Heart left ventricle (tissue), 16 donors: ENCODE results near the gene APRT. TPM values are rescaled to one million over a fixed set of nuclear protein-coding genes. Genes with fewer than 3 reads are reported as not detected.
A peak's percentile ranks its signal among the peaks of the same experiment; 100 is the strongest.

ENCODE experiments used
- ATAC-seq, 4 donors: fragments of 200-7000 bp; cut with Tn5 transposase; one replicate each; pipeline ENCODE4 v1.9.1; 2020 to 2022; ENCODE audit warnings: moderate library complexity in 4 of 4, mild to moderate bottlenecking in 3 of 4, moderate number of reproducible peaks in 1 of 4
- DNase-seq, 5 donors: peaks; one replicate each; pipeline ENCODE4 v3.0.0-alpha.2; 2020
- H3K27ac ChIP-seq, 12 donors: fragments of 200-600 bp; sonication (generic) in 4 of 12; one replicate each; pipeline versions ENCODE4 v1.5.0 to v1.8.0; 2016 to 2022; ENCODE audit warnings: mild to moderate bottlenecking in 2 of 12
- H3K27me3 ChIP-seq, 9 donors: fragments of 200-600 bp; sonication (generic) in 2 of 9; one replicate each; pipeline versions ENCODE4 v1.5.1 to v1.8.0; 2016 to 2022; ENCODE audit warnings: mild to moderate bottlenecking in 3 of 9
- H3K36me3 ChIP-seq, 9 donors: fragments of 200-600 bp; sonication (generic) in 2 of 9; one replicate each; pipeline versions ENCODE4 v1.5.0 to v1.8.0; 2018 to 2022; ENCODE audit warnings: mild to moderate bottlenecking in 2 of 9
- H3K4me1 ChIP-seq, 12 donors: fragments of 200-600 bp; sonication (generic) in 4 of 12; one replicate each; pipeline versions ENCODE4 v1.5.0 to v1.8.0; 2016 to 2022; ENCODE audit warnings: mild to moderate bottlenecking in 3 of 12
- H3K4me3 ChIP-seq, 12 donors: fragments of 200-600 bp; sonication (generic) in 4 of 12; one replicate each; pipeline versions ENCODE4 v1.5.0 to v1.8.0; 2017 to 2022; ENCODE audit warnings: mild to moderate bottlenecking in 9 of 12, moderate library complexity in 4 of 12
- H3K9me3 ChIP-seq, 12 donors: fragments of 200-600 bp; sonication (generic) in 4 of 12; one replicate each; pipeline versions ENCODE4 v1.5.0 to v1.8.0; 2016 to 2022; ENCODE audit warnings: mild to moderate bottlenecking in 1 of 12
- POLR2A ChIP-seq, 2 donors: fragments of 450-650 bp; IDR thresholded peaks; one replicate each; pipeline ENCODE4 v1.6.1; 2017; ENCODE audit warnings: antibody characterized with exemption in 2 of 2, mild to moderate bottlenecking in 2 of 2, moderate library complexity in 2 of 2
- WGBS, 4 donors: extraction: QIAGEN DNeasy Blood & Tissue Kit in 2 of 4; methylation state at CpG; one replicate each; pipeline versions ENCODE4 v1.1.5 to v1.1.7; 2013 to 2018; 5-methylcytosine and 5-hydroxymethylcytosine counted together
- intact Hi-C, 10 donors: fragments of 100-400 bp; cut with DNase I; formaldehyde crosslinking; loops; one replicate each; pipeline versions ENCODE4 v1.11.1 to v1.14.2; 2022
- polyA plus RNA-seq, 2 donors: library from polyadenylated mRNA; stranded (reverse); fragments of 200-250 nt; gene quantifications; one replicate each; pipeline ENCODE4 v1.2.3, GENCODE V29; 2013
- total RNA-seq, 9 donors: library from RNA; depleted of rRNA in 2 of 9; stranded (reverse); fragments of >200 nt in 2 of 9; fragmentation: NEBNext Ultra II Directional in 3 of 9; extraction: Animal tissue kit (Norgen Biotek cat#: 25700) in 3 of 9; gene quantifications; one replicate each; pipeline versions ENCODE4 v1.1.0 to v1.2.4, GENCODE V29; 2016 to 2023
- TF ChIP-seq, protein P1 (sequence below), 12 donors: fragments of 200-600 bp; sonication (generic) in 4 of 12; IDR thresholded peaks; one replicate each; pipeline versions ENCODE4 v1.5.0 to v1.8.0; 2018 to 2022; ENCODE audit warnings: antibody characterized with exemption in 12 of 12, mild to moderate bottlenecking in 5 of 12
- donor health status: ischemic (EF 13 %, LVEDD 7.1; RV severe dilation, severe dysfunction).
- donor health status: healthy with polysubstance abuse.
- donor health status: DM: no; HTN: yes; CAD: no.
- donor health status: DM: no; HTN: no; CAD: no.
- donor health status: ischemic (EF 25% LVEDD 6.9; RV normal size, moderate dysfunction).
- donor health status: ischemic (EF 25% LVEDD 5.7; RV mildly dilated, moderate dysfunction).
- donor health status: healthy.
- donor health status: DM: yes; HTN: yes; CAD: no.
- donor health status: ischemic (EF 35%, LVEDD 5.7; RV mildly dilated, moderate dysfunction).
- donor health status: nonischemic (EF 11% LVEDD 7.7; RV severe dilation, severe dysfunction).
- donor health status: DM: yes; HTN: yes; CAD: no.
- donor health status: PGD.
- donor health status: ischemic (EF 29% LVEDD 5.4; RV normal size, mild dysfunction).
- donor health status: nonischemic (EF 23%, LVEDD 6.1; RV moderate dilation, normal function).

Gene APRT
- total and polyA plus RNA-seq, 11 donors = 26.6 to 129 (median 45.9) TPM

- 47 to 57% (median 51%) methylated on average over 7 to 12 of the region's 12 CpGs for WGBS, 4 donors
- H3K4me3 ChIP-seq = peak overlapping the region in 11 of 12 donors; percentile 57 to 88 (median 78)
Observed at GRCh38 chr16:88810166-88810911, 1.4 kb downstream of the APRT start.

DNA sequence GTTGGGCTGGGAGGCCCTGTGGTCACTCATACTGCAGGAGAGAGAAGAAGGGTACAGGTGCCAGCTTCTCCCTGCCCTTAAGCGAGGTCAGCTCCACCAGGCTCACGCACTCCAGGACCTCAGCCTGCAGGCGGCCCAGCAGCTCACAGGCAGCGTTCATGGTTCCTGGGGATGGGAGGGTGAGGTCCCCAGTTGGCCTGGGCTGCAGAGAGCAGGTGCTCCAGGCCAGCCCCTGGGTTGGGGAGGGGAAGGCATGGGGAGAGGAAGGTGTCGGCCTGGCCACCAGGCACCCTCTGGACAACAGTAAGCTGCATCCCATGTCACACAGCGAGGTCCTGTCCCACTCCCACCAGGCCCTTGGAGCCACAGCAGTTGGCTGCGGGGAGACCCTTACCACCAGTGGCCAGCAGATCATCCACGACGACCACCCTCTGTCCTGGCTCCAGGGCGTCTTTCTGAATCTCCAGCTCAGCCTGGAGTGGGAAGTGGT is 2.0 kb downstream of the APRT start:
- intact Hi-C loops = loop anchor here in 8 of 10 donors (5.0 to 10.0 kb wide), 10 partner anchors 48 to 405 kb away; partner anchors contain the start of genes ACSF3 (in 3 of the 8), GALNS (in 1 of the 8), PABPN1L (in 1 of the 8) and TRAPPC2L (in 1 of the 8)
- peak overlapping the region in 1 of 12 donors; percentile 88 for H3K4me3 ChIP-seq
- H3K27me3 ChIP-seq = no peaks in the 10 kb centered on the region
- peak overlapping the region in 1 of 12 donors; percentile 91 for H3K27ac ChIP-seq
- peaks cover 0 to 47% (median 24%) of the 10 kb centered on the region in 12 donors for H3K4me1 ChIP-seq
- ATAC-seq = no peak
- WGBS, 4 donors = 85 to 89% (median 86%) methylated on average over 10 of the region's 10 CpGs
- peaks cover 0 to 28% (median 4%) of the 10 kb centered on the region in 9 donors for H3K36me3 ChIP-seq
- DNase-seq = peak in 1 of 5 donors; percentile 23
- TF ChIP-seq POLR2A (IDR thresholded peaks at IDR 0.05) = no peak
- TF ChIP-seq, protein P1, sequence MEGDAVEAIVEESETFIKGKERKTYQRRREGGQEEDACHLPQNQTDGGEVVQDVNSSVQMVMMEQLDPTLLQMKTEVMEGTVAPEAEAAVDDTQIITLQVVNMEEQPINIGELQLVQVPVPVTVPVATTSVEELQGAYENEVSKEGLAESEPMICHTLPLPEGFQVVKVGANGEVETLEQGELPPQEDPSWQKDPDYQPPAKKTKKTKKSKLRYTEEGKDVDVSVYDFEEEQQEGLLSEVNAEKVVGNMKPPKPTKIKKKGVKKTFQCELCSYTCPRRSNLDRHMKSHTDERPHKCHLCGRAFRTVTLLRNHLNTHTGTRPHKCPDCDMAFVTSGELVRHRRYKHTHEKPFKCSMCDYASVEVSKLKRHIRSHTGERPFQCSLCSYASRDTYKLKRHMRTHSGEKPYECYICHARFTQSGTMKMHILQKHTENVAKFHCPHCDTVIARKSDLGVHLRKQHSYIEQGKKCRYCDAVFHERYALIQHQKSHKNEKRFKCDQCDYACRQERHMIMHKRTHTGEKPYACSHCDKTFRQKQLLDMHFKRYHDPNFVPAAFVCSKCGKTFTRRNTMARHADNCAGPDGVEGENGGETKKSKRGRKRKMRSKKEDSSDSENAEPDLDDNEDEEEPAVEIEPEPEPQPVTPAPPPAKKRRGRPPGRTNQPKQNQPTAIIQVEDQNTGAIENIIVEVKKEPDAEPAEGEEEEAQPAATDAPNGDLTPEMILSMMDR (IDR thresholded peaks at IDR 0.05) = no peak
- H3K9me3 ChIP-seq = no peaks in the 10 kb centered on the region

More at GRCh38 chr16:88810166-88810911, 1.4 kb downstream of the APRT start:
- peaks cover 0 to 28% (median 4%) of the 10 kb centered on the region in 9 donors for H3K36me3 ChIP-seq
- DNase-seq (peak in 1 of 5 donors; percentile 31), ATAC-seq (no peak)
- H3K27me3 ChIP-seq = no peaks in the 10 kb centered on the region
- intact Hi-C loops = loop anchor here in 8 of 10 donors (5.0 to 10.0 kb wide), 10 partner anchors 47 to 404 kb away; partner anchors contain the start of genes ACSF3 (in 3 of the 8), GALNS (in 1 of the 8), PABPN1L (in 1 of the 8) and TRAPPC2L (in 1 of the 8)
- peaks cover 0 to 41% (median 24%) of the 10 kb centered on the region in 12 donors for H3K4me1 ChIP-seq
- peak overlapping the region in 8 of 12 donors; percentile 85 to 98 (median 94) for H3K27ac ChIP-seq
- H3K9me3 ChIP-seq = no peaks in the 10 kb centered on the region
- TF ChIP-seq, protein P1 (IDR thresholded peaks at IDR 0.05) = no peak
- TF ChIP-seq POLR2A (IDR thresholded peaks at IDR 0.05) = no peak

GRCh38 chr16:88809068-88809675 is 2.6 kb downstream of the APRT start:
- H3K4me3 ChIP-seq = no peak overlapping the region

More at GRCh38 chr16:88809068-88809675, 2.6 kb downstream of the APRT start:
- H3K27me3 ChIP-seq = no peaks in the 10 kb centered on the region
- intact Hi-C loops = no loop called here
- 84 to 91% (median 89%) methylated on average over 6 to 10 of the region's 10 CpGs for WGBS, 4 donors
- H3K9me3 ChIP-seq = no peaks in the 10 kb centered on the region
- no peak overlapping the region for H3K27ac ChIP-seq
- H3K4me1 ChIP-seq = peaks cover 0 to 52% (median 24%) of the 10 kb centered on the region in 12 donors
- H3K36me3 ChIP-seq = peaks cover 0 to 28% (median 4%) of the 10 kb centered on the region in 9 donors
- TF ChIP-seq, protein P1 (IDR thresholded peaks at IDR 0.05) = no peak
- no peak for ATAC-seq
- DNase-seq = peak in 1 of 5 donors; percentile 24
